Measurements from ENCODE around the gene PLG.
"Not testable (repeated sequence)": the region's sequence is repeated elsewhere in the genome, so short reads cannot be mapped to it uniquely, and the experiment has no call there.

The PLG gene

GRCh38 chr6:160679402-160679769 lies 22.7 kb upstream of the PLG start:
- H3K27me3 ChIP-seq (ENCODE audit: low read depth, low read length): no peaks in the 10 kb centered on the region
- peak overlapping the region in 1 of 2 donors; percentile 40 for H3K4me3 ChIP-seq (ENCODE audit: low read depth in 1 of 2, low read length in 2 of 2)
- H3K36me3 ChIP-seq (ENCODE audit: control insufficient read depth in 1 of 2, insufficient read depth in 2 of 2, low read length in 2 of 2): no peaks in the 10 kb centered on the region
- no peaks in the 10 kb centered on the region for H3K4me1 ChIP-seq (ENCODE audit: control insufficient read depth in 1 of 2, insufficient read depth in 2 of 2, low read length in 2 of 2)
- no peaks in the 10 kb centered on the region for H3K9me3 ChIP-seq (ENCODE audit: control insufficient read depth in 1 of 2, low read length in 2 of 2)
- no peak overlapping the region for H3K27ac ChIP-seq (ENCODE audit: low read length)

GRCh38 chr6:160685101-160685761 lies 16.8 kb upstream of the PLG start:
- not testable (repeated sequence) for H3K36me3 ChIP-seq (ENCODE audit: control insufficient read depth in 1 of 2, insufficient read depth in 2 of 2, low read length in 2 of 2); H3K27me3 ChIP-seq (ENCODE audit: low read depth, low read length); H3K4me3 ChIP-seq (ENCODE audit: low read depth in 1 of 2, low read length in 2 of 2); H3K9me3 ChIP-seq (ENCODE audit: control insufficient read depth in 1 of 2, low read length in 2 of 2); H3K27ac ChIP-seq (ENCODE audit: low read length); H3K4me1 ChIP-seq (ENCODE audit: control insufficient read depth in 1 of 2, insufficient read depth in 2 of 2, low read length in 2 of 2)

GRCh38 chr6:160685762-160686450 lies 16.1 kb upstream of the PLG start:
- H3K27me3 ChIP-seq (ENCODE audit: low read depth, low read length): no peaks in the 10 kb centered on the region
- H3K4me1 ChIP-seq (ENCODE audit: control insufficient read depth in 1 of 2, insufficient read depth in 2 of 2, low read length in 2 of 2): no peaks in the 10 kb centered on the region
- H3K9me3 ChIP-seq (ENCODE audit: control insufficient read depth in 1 of 2, low read length in 2 of 2): no peaks in the 10 kb centered on the region
- no peak overlapping the region for H3K4me3 ChIP-seq (ENCODE audit: low read depth in 1 of 2, low read length in 2 of 2)
- no peaks in the 10 kb centered on the region for H3K36me3 ChIP-seq (ENCODE audit: control insufficient read depth in 1 of 2, insufficient read depth in 2 of 2, low read length in 2 of 2)
- H3K27ac ChIP-seq (ENCODE audit: low read length): no peak overlapping the region

GRCh38 chr6:160690458-160690857 lies 11.6 kb upstream of the PLG start:
- Histone ChIP-seq H3K36me3 (ENCODE audit: control insufficient read depth in 1 of 2, insufficient read depth in 2 of 2, low read length in 2 of 2) (no peaks in the 10 kb centered on the region), H3K4me3 (ENCODE audit: low read depth in 1 of 2, low read length in 2 of 2) (no peak overlapping the region), H3K27me3 (ENCODE audit: low read depth, low read length) (no peaks in the 10 kb centered on the region), H3K4me1 (ENCODE audit: control insufficient read depth in 1 of 2, insufficient read depth in 2 of 2, low read length in 2 of 2) (no peaks in the 10 kb centered on the region), H3K9me3 (ENCODE audit: control insufficient read depth in 1 of 2, low read length in 2 of 2) (no peaks in the 10 kb centered on the region), H3K27ac (ENCODE audit: low read length) (no peak overlapping the region)

GRCh38 chr6:160691617-160692016 lies 10.4 kb upstream of the PLG start:
- Histone ChIP-seq H3K27me3 (ENCODE audit: low read depth, low read length) (no peaks in the 10 kb centered on the region), H3K36me3 (ENCODE audit: control insufficient read depth in 1 of 2, insufficient read depth in 2 of 2, low read length in 2 of 2) (no peaks in the 10 kb centered on the region), H3K4me3 (ENCODE audit: low read depth in 1 of 2, low read length in 2 of 2) (no peak overlapping the region), H3K27ac (ENCODE audit: low read length) (no peak overlapping the region), H3K9me3 (ENCODE audit: control insufficient read depth in 1 of 2, low read length in 2 of 2) (peaks cover 0 to 2% of the 10 kb centered on the region in 2 donors), H3K4me1 (ENCODE audit: control insufficient read depth in 1 of 2, insufficient read depth in 2 of 2, low read length in 2 of 2) (no peaks in the 10 kb centered on the region)

GRCh38 chr6:160692369-160692959 lies 9.6 kb upstream of the PLG start:
- Histone ChIP-seq H3K9me3 (ENCODE audit: control insufficient read depth in 1 of 2, low read length in 2 of 2) (peaks cover 0 to 2% of the 10 kb centered on the region in 2 donors), H3K36me3 (ENCODE audit: control insufficient read depth in 1 of 2, insufficient read depth in 2 of 2, low read length in 2 of 2) (no peaks in the 10 kb centered on the region), H3K4me3 (ENCODE audit: low read depth in 1 of 2, low read length in 2 of 2) (no peak overlapping the region), H3K27ac (ENCODE audit: low read length) (no peak overlapping the region), H3K4me1 (ENCODE audit: control insufficient read depth in 1 of 2, insufficient read depth in 2 of 2, low read length in 2 of 2) (no peaks in the 10 kb centered on the region), H3K27me3 (ENCODE audit: low read depth, low read length) (no peaks in the 10 kb centered on the region)

- H3K36me3 ChIP-seq (ENCODE audit: control insufficient read depth in 1 of 2, insufficient read depth in 2 of 2, low read length in 2 of 2); H3K9me3 ChIP-seq (ENCODE audit: control insufficient read depth in 1 of 2, low read length in 2 of 2); H3K27me3 ChIP-seq (ENCODE audit: low read depth, low read length); H3K4me3 ChIP-seq (ENCODE audit: low read depth in 1 of 2, low read length in 2 of 2); H3K4me1 ChIP-seq (ENCODE audit: control insufficient read depth in 1 of 2, insufficient read depth in 2 of 2, low read length in 2 of 2); H3K27ac ChIP-seq (ENCODE audit: low read length): not testable (repeated sequence)
Measured at GRCh38 chr6:160695025-160695424, 7.0 kb upstream of the PLG start.

- not testable (repeated sequence) for H3K36me3 ChIP-seq (ENCODE audit: control insufficient read depth in 1 of 2, insufficient read depth in 2 of 2, low read length in 2 of 2); H3K27me3 ChIP-seq (ENCODE audit: low read depth, low read length); H3K4me1 ChIP-seq (ENCODE audit: control insufficient read depth in 1 of 2, insufficient read depth in 2 of 2, low read length in 2 of 2)
Measured at GRCh38 chr6:160695622-160696021, 6.4 kb upstream of the PLG start.

GRCh38 chr6:160696884-160697283 lies 5.2 kb upstream of the PLG start:
- not testable (repeated sequence) for H3K27me3 ChIP-seq (ENCODE audit: low read depth, low read length); H3K4me3 ChIP-seq (ENCODE audit: low read depth in 1 of 2, low read length in 2 of 2); H3K4me1 ChIP-seq (ENCODE audit: control insufficient read depth in 1 of 2, insufficient read depth in 2 of 2, low read length in 2 of 2); H3K9me3 ChIP-seq (ENCODE audit: control insufficient read depth in 1 of 2, low read length in 2 of 2); H3K36me3 ChIP-seq (ENCODE audit: control insufficient read depth in 1 of 2, insufficient read depth in 2 of 2, low read length in 2 of 2); H3K27ac ChIP-seq (ENCODE audit: low read length)

More at GRCh38 chr6:160695622-160696021, 6.4 kb upstream of the PLG start:
- H3K27ac ChIP-seq (ENCODE audit: low read length); H3K4me3 ChIP-seq (ENCODE audit: low read depth in 1 of 2, low read length in 2 of 2); H3K9me3 ChIP-seq (ENCODE audit: control insufficient read depth in 1 of 2, low read length in 2 of 2): not testable (repeated sequence)

GRCh38 chr6:160697826-160698225 lies 4.2 kb upstream of the PLG start:
- Histone ChIP-seq H3K4me1 (ENCODE audit: control insufficient read depth in 1 of 2, insufficient read depth in 2 of 2, low read length in 2 of 2) (no peaks in the 10 kb centered on the region), H3K27ac (ENCODE audit: low read length) (no peak overlapping the region), H3K9me3 (ENCODE audit: control insufficient read depth in 1 of 2, low read length in 2 of 2) (peaks cover 0 to 2% of the 10 kb centered on the region in 2 donors), H3K27me3 (ENCODE audit: low read depth, low read length) (no peaks in the 10 kb centered on the region), H3K4me3 (ENCODE audit: low read depth in 1 of 2, low read length in 2 of 2) (no peak overlapping the region), H3K36me3 (ENCODE audit: control insufficient read depth in 1 of 2, insufficient read depth in 2 of 2, low read length in 2 of 2) (no peaks in the 10 kb centered on the region)

GRCh38 chr6:160704688-160705087 lies 2.6 kb downstream of the PLG start:
- H3K4me3 ChIP-seq (ENCODE audit: low read depth in 1 of 2, low read length in 2 of 2); H3K4me1 ChIP-seq (ENCODE audit: control insufficient read depth in 1 of 2, insufficient read depth in 2 of 2, low read length in 2 of 2); H3K9me3 ChIP-seq (ENCODE audit: control insufficient read depth in 1 of 2, low read length in 2 of 2); H3K27ac ChIP-seq (ENCODE audit: low read length); H3K36me3 ChIP-seq (ENCODE audit: control insufficient read depth in 1 of 2, insufficient read depth in 2 of 2, low read length in 2 of 2); H3K27me3 ChIP-seq (ENCODE audit: low read depth, low read length): not testable (repeated sequence)

GRCh38 chr6:160708993-160709392 lies 6.9 kb downstream of the PLG start:
- H3K4me1 ChIP-seq (ENCODE audit: control insufficient read depth in 1 of 2, insufficient read depth in 2 of 2, low read length in 2 of 2); H3K36me3 ChIP-seq (ENCODE audit: control insufficient read depth in 1 of 2, insufficient read depth in 2 of 2, low read length in 2 of 2); H3K27me3 ChIP-seq (ENCODE audit: low read depth, low read length); H3K9me3 ChIP-seq (ENCODE audit: control insufficient read depth in 1 of 2, low read length in 2 of 2); H3K4me3 ChIP-seq (ENCODE audit: low read depth in 1 of 2, low read length in 2 of 2); H3K27ac ChIP-seq (ENCODE audit: low read length): not testable (repeated sequence)

Measured in muscle layer of duodenum (tissue), 2 donors.